Hepatocyte (in vitro differentiated cells): ENCODE measurements around the gene PHACTR3. TPM values are rescaled to one million over a fixed set of nuclear protein-coding genes. Genes with fewer than 3 reads are reported as not detected.
"Not testable (repeated sequence)": the region's sequence is repeated elsewhere in the genome, so short reads cannot be mapped to it uniquely, and the experiment has no call there.

Experiments used
- DNase-seq: peaks from one replicate; pipeline ENCODE4 v3.0.0-alpha.2; 2016; ENCODE audit warnings: low spot score
- H2AFZ ChIP-seq: fragments of 200-600 bp; sonication (generic); 2 replicates; pipeline ENCODE4 v1.6.0; 2016; ENCODE audit warnings: antibody characterized with exemption, mild to moderate bottlenecking
- H3K27ac ChIP-seq: fragments of 200-600 bp; sonication (generic); 2 replicates; pipeline ENCODE4 v1.5.1; 2016; ENCODE audit warnings: mild to moderate bottlenecking
- H3K27me3 ChIP-seq: fragments of 200-600 bp; sonication (generic); 2 replicates; pipeline ENCODE4 v1.6.1; 2016
- H3K36me3 ChIP-seq: fragments of 200-600 bp; sonication (generic); replicated peaks from 2 replicates; pipeline ENCODE4 v1.5.1; 2016; ENCODE audit warnings: low read depth; ENCODE audit not compliant: insufficient read depth
- H3K4me1 ChIP-seq: fragments of 200-600 bp; sonication (generic); 2 replicates; pipeline ENCODE4 v1.5.1; 2016; ENCODE audit warnings: mild to moderate bottlenecking, moderate library complexity; ENCODE audit not compliant: insufficient read depth
- H3K4me2 ChIP-seq: fragments of 200-600 bp; sonication (generic); 2 replicates; pipeline ENCODE4 v1.6.0; 2016
- H3K4me3 ChIP-seq: fragments of 200-600 bp; sonication (generic); 2 replicates; pipeline ENCODE4 v1.5.1; 2016; ENCODE audit warnings: mild to moderate bottlenecking
- H3K79me2 ChIP-seq: fragments of 200-600 bp; sonication (generic); 2 replicates; pipeline ENCODE4 v1.6.0; 2017; ENCODE audit warnings: mild to moderate bottlenecking
- H3K9me2 ChIP-seq: fragments of 200-600 bp; sonication (generic); replicated peaks from 2 replicates; pipeline ENCODE4 v1.6.0; 2017; ENCODE audit warnings: mild to moderate bottlenecking; ENCODE audit not compliant: insufficient read depth
- H3K9me3 ChIP-seq: fragments of 200-600 bp; sonication (generic); 2 replicates; pipeline ENCODE4 v1.5.1; 2016; ENCODE audit warnings: low read depth, mild to moderate bottlenecking
- H4K20me1 ChIP-seq: fragments of 200-600 bp; sonication (generic); 2 replicates; pipeline ENCODE4 v1.6.0; 2016; ENCODE audit warnings: mild to moderate bottlenecking; ENCODE audit not compliant: insufficient read depth, poor library complexity, severe bottlenecking
- CTCF ChIP-seq: fragments of 200-600 bp; sonication (generic); IDR thresholded peaks from 2 replicates; pipeline ENCODE4 v1.5.1; 2016; ENCODE audit warnings: antibody characterized with exemption, mild to moderate bottlenecking; ENCODE audit not compliant: poor library complexity
- EZH2 ChIP-seq: fragments of 200-600 bp; sonication (generic); IDR thresholded peaks from 2 replicates; pipeline ENCODE4 v1.6.1; 2016; ENCODE audit warnings: antibody characterized with exemption, mild to moderate bottlenecking, borderline replicate concordance
- EZH2phosphoT487 ChIP-seq: fragments of 200-600 bp; sonication (generic); IDR thresholded peaks from one replicate; pipeline ENCODE4 v1.6.1; 2018; ENCODE audit warnings: antibody characterized with exemption, mild to moderate bottlenecking, low read depth, moderate library complexity; ENCODE audit not compliant: unreplicated experiment, severe bottlenecking
- WGBS: methylation state at CpG from one replicate; pipeline ENCODE4 v1.1.6; 2016; ENCODE audit warnings: low lambda C conversion rate; ENCODE audit errors: missing lambda C conversion rate; 5-methylcytosine and 5-hydroxymethylcytosine counted together
- polyA plus RNA-seq: library from polyadenylated mRNA; unstranded; fragments of >200 nt; fragmentation: Nextera tagmentation; extraction: Ambion mirVana; gene quantifications from 2 replicates; pipeline ENCODE4 v1.2.1, GENCODE V29; 2016
- total RNA-seq: library from RNA; depleted of rRNA; stranded (reverse); fragments of >200 nt; gene quantifications from 2 replicates; pipeline ENCODE4 v1.2.3, GENCODE V29; 2014

The PHACTR3 gene
- total and polyA plus RNA-seq, 2 experiments from 2014 or later: 5.2 to 7.5 TPM

GRCh38 chr20:59617221-59617620 is 12.9 kb downstream of the PHACTR3 start:
- Histone ChIP-seq H3K9me3 (no peaks in the 10 kb centered on the region), H4K20me1 (no peaks in the 10 kb centered on the region), H3K4me2 (no peak overlapping the region), H3K27ac (no peak overlapping the region), H3K4me1 (no peaks in the 10 kb centered on the region), H3K36me3 (no peaks in the 10 kb centered on the region), H2AFZ (no peak overlapping the region), H3K9me2 (no peaks in the 10 kb centered on the region), H3K4me3 (no peak overlapping the region), H3K79me2 (no peaks in the 10 kb centered on the region), H3K27me3 (peaks cover 7% of the 10 kb centered on the region)
- WGBS: 63% methylated on average over 2 of the region's 2 CpGs
- TF ChIP-seq CTCF (no peak), EZH2phosphoT487 (no peak), EZH2 (no peak)
- no peak for DNase-seq

GRCh38 chr20:59618131-59618530 is 13.8 kb downstream of the PHACTR3 start:
- Histone ChIP-seq H3K4me2 (no peak overlapping the region), H4K20me1 (no peaks in the 10 kb centered on the region), H3K4me3 (no peak overlapping the region), H3K9me3 (no peaks in the 10 kb centered on the region), H3K27me3 (peaks cover 7% of the 10 kb centered on the region), H2AFZ (no peak overlapping the region), H3K9me2 (no peaks in the 10 kb centered on the region), H3K27ac (no peak overlapping the region), H3K4me1 (no peaks in the 10 kb centered on the region), H3K79me2 (no peaks in the 10 kb centered on the region), H3K36me3 (no peaks in the 10 kb centered on the region)
- no peak for DNase-seq
- 80% methylated on average over 7 of the region's 8 CpGs for WGBS
- TF ChIP-seq EZH2phosphoT487: no peak
- TF ChIP-seq EZH2: no peak
- no peak for TF ChIP-seq CTCF

- not testable (repeated sequence) for H3K36me3 ChIP-seq, H3K27ac ChIP-seq, H3K4me1 ChIP-seq, DNase-seq, H3K9me2 ChIP-seq, H3K27me3 ChIP-seq, H3K4me2 ChIP-seq, H3K4me3 ChIP-seq, H2AFZ ChIP-seq, H4K20me1 ChIP-seq, H3K79me2 ChIP-seq, H3K9me3 ChIP-seq
- WGBS: 60% methylated on average over 6 of the region's 6 CpGs
Observed at GRCh38 chr20:59618585-59618984, 14.2 kb downstream of the PHACTR3 start.

- Histone ChIP-seq H3K9me2 (no peaks in the 10 kb centered on the region), H3K9me3 (no peaks in the 10 kb centered on the region), H3K4me2 (no peak overlapping the region), H3K27me3 (peaks cover 3% of the 10 kb centered on the region), H3K4me3 (no peak overlapping the region), H3K79me2 (no peaks in the 10 kb centered on the region), H3K36me3 (no peaks in the 10 kb centered on the region), H3K27ac (no peak overlapping the region), H2AFZ (no peak overlapping the region), H3K4me1 (no peaks in the 10 kb centered on the region), H4K20me1 (no peaks in the 10 kb centered on the region)
- TF ChIP-seq EZH2: no peak
- TF ChIP-seq CTCF: no peak
- no peak for DNase-seq
- WGBS: 62% methylated on average over 11 of the region's 11 CpGs
Observed at GRCh38 chr20:59620860-59621505, 16.6 kb downstream of the PHACTR3 start.
